ENCODE data around the gene OOSP3.

DNA sequence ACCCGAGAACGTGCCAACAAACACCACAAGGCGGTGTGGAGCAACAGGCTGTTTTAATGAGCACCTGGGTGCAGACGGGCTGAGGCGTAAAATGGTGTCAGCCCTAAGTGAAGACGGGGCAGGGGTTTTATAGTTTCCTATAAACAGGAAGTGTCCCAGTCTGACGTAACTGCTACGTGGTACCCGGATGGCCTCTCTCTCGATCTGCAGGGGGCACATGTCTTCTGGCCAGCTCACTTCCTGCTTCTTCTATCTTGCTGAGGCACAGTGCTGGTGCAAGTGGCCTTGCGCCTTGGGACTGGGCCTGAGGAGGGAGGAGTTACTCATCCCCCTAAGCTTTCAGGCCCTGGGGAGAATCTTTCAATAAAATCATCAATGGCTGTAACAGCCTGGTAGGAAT lies 20.9 kb downstream of the OOSP3 start:
- TF ChIP-seq POLR2AphosphoS5 (IDR thresholded peaks at IDR 0.05; ENCODE audit: insufficient read depth in 1 of 2, low read depth in 1 of 2) (no peak), POLR2A (IDR thresholded peaks at IDR 0.05) (no peak)

Data from vagina (tissue), 2 donors.